ENCODE measurements around the gene OR6A2. TPM values are rescaled to one million over a fixed set of nuclear protein-coding genes. Genes with fewer than 3 reads are reported as not detected.

OR6A2 gene
- total and polyA plus RNA-seq, 10 of the 15 experiments (the other 5 are each of a cell fraction or from before 2014, with no cell fraction given): 0.04 to 0.17 TPM; not detected in 8

DNA sequence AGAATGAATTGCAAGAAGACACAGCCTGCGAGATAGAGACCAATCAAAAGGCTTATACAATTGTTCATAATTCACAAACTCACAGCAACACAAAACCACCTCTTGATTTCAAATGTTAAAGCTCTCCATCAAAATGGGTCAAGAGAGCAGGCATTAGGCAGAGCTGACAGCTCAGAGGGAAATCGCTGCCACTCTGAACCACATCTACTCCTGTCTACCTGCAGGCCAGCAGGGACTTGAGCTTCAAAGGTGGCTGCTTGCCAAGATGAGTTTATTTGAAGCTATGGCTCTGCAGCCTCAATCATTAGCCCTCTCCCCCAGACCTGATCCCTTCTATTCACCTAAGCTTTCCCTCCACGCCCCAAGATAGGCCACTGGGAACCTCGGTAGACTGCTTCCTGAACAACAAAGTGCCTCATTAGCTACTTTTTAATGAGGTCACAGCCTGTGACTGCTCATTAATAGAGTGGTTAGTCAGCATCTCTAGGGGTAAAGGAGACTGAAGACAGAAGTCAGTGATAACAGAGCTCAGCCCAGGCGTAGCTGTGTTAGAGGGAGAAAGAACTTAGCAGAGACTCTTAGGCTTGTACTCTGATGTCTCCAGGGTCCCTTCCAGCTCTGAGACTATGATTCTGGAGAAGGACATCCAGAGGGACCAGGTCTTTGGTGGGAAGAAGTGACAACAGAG lies 24.8 kb upstream of the OR6A2 start:
- no peaks in the 10 kb centered on the region for H3K79me2 ChIP-seq (ENCODE audit: control insufficient read depth, insufficient read depth, low read length)
- H2AFZ ChIP-seq (ENCODE audit: control insufficient read depth, low read depth, low read length): no peak overlapping the region
- no TSS peak for BruUV-seq (replicated peaks)
- 29% methylated on average over 5 of the region's 5 CpGs for WGBS (ENCODE audit: insufficient coverage, insufficient replicate concordance, low lambda C conversion rate, missing lambda C conversion rate)
- CTCF ChIA-PET: interaction anchor here (1.0 to 2.4 kb wide), 4 partner anchors 9 to 13 kb away, joined by 3 to 24 read pairs (median 4); no protein-coding TSS in a partner anchor
- no peaks in the 10 kb centered on the region for H3K9me3 ChIP-seq (replicated peaks; ENCODE audit: control insufficient read depth, insufficient read depth, low read length)
- ATAC-seq (peak; percentile 71), FAIRE-seq (no peak), DNase-seq (ENCODE audit: low read depth, low spot score) (no peak)
- RAD21 ChIA-PET (ENCODE audit: unreplicated experiment): no interaction called here
- intact Hi-C loops (cut with micrococcal nuclease; ENCODE audit: unreplicated experiment) (no loop called here), in situ Hi-C loops (cut with MboI) (no loop called here)
- no peaks in the 10 kb centered on the region for H3K4me1 ChIP-seq (ENCODE audit: control insufficient read depth, insufficient read depth, low read length)
- no peak overlapping the region for H3K4me3 ChIP-seq
- no peaks in the 10 kb centered on the region for H3K36me3 ChIP-seq (ENCODE audit: control insufficient read depth in 2 of 2, insufficient read depth in 2 of 2, low read length in 1 of 2)
- H3K27me3 ChIP-seq (replicated peaks in 1 of 2; ENCODE audit: control insufficient read depth in 2 of 2, insufficient read depth in 2 of 2, low read length in 1 of 2): no peaks in the 10 kb centered on the region
- TF ChIP-seq JUND (IDR thresholded peaks at IDR 0.05; ENCODE audit: low read depth, low read length) (no peak), LARP7 (IDR thresholded peaks at IDR 0.05) (no peak), ETV6 (conservative IDR thresholded peaks at IDR 0.05 in 1 of 2, IDR thresholded peaks at IDR 0.05 in 1 of 2; ENCODE audit: borderline replicate concordance in 1 of 2, low read depth in 1 of 2) (no peak), SREBF2 (IDR thresholded peaks at IDR 0.05; ENCODE audit: low read length) (no peak), POLR2AphosphoS2 (IDR thresholded peaks at IDR 0.05; ENCODE audit: low read depth, low read length) (no peak), ZNF217 (IDR thresholded peaks at IDR 0.05) (no peak), BMI1 (IDR thresholded peaks at IDR 0.05; ENCODE audit: borderline replicate concordance) (no peak), CHD4 (IDR thresholded peaks at IDR 0.05) (no peak), SUZ12 (IDR thresholded peaks at IDR 0.05; ENCODE audit: unreplicated experiment) (no peak), NKRF (conservative IDR thresholded peaks at IDR 0.05) (no peak), BRCA1 (IDR thresholded peaks at IDR 0.05; ENCODE audit: low read depth, low read length) (no peak)
- no peaks in the 10 kb centered on the region for H4K20me1 ChIP-seq (ENCODE audit: control insufficient read depth, insufficient read depth)
- no peak overlapping the region for H3K9ac ChIP-seq (ENCODE audit: control insufficient read depth, insufficient read depth, low read length)
- POLR2A ChIA-PET: no interaction called here
- SMC1A ChIA-PET (ENCODE audit: uncharacterized antibody, unreplicated experiment): interaction anchor here (1.1 kb wide), 1 partner anchor 69 kb away, joined by 3 read pairs; no protein-coding TSS in a partner anchor
- no peak overlapping the region for H3K4me2 ChIP-seq (ENCODE audit: control insufficient read depth, insufficient read depth)
- no peak overlapping the region for H3K27ac ChIP-seq (ENCODE audit: control insufficient read depth, insufficient read depth)
